NCI-H2107 (cell line): Measurements from ENCODE around the gene CASP7.
"Not testable (repeated sequence)": the region's sequence is repeated elsewhere in the genome, so short reads cannot be mapped to it uniquely, and the experiment has no call there.

Experiments
- DNase-seq: peaks from one replicate; lab custom pipeline; 2025; lab: John Stamatoyannopoulos, UW

The CASP7 gene

GRCh38 chr10:113754125-113754524 lies 74.4 kb downstream of the CASP7 start:
- no peak for DNase-seq

- DNase-seq = no peak
Measured at GRCh38 chr10:113754768-113755167, 75.1 kb downstream of the CASP7 start.

- no peak for DNase-seq
Measured at GRCh38 chr10:113756940-113757543, 77.3 kb downstream of the CASP7 start.

- DNase-seq = no peak
Measured at GRCh38 chr10:113762083-113762482, 82.4 kb downstream of the CASP7 start.

- DNase-seq = no peak
Measured at GRCh38 chr10:113764582-113764981, 84.9 kb downstream of the CASP7 start.

GRCh38 chr10:113765910-113766309 lies 86.2 kb downstream of the CASP7 start:
- DNase-seq = no peak

GRCh38 chr10:113767222-113767621 lies 87.5 kb downstream of the CASP7 start:
- DNase-seq = no peak

- DNase-seq = no peak
Measured at GRCh38 chr10:113770346-113770745, 90.6 kb downstream of the CASP7 start.

GRCh38 chr10:113771131-113771530 lies 91.4 kb downstream of the CASP7 start:
- not testable (repeated sequence) for DNase-seq

- no peak for DNase-seq
Measured at GRCh38 chr10:113775686-113776294, 96.1 kb downstream of the CASP7 start.

- no peak for DNase-seq
Measured at GRCh38 chr10:113776553-113776952, 96.8 kb downstream of the CASP7 start.
